Suprapubic skin (tissue), 4 donors: ENCODE measurements around the gene CHST8.

Source experiments
- CTCF ChIP-seq, 2 donors: fragments of 200-600 bp in 1 of 2; fragments of 450-650 bp in 1 of 2; sonication (generic) in 1 of 2; IDR thresholded peaks; one replicate each; pipeline ENCODE4 v1.5.1; 2016 to 2019; ENCODE audit warnings: antibody characterized with exemption in 2 of 2, mild to moderate bottlenecking in 1 of 2, moderate library complexity in 1 of 2
- EP300 ChIP-seq: sonication (generic); formaldehyde crosslinking; IDR thresholded peaks from one replicate; pipeline ENCODE4 v1.6.1; 2017; ENCODE audit warnings: antibody characterized with exemption
- POLR2A ChIP-seq, 2 donors: fragments of 450-650 bp; IDR thresholded peaks; one replicate each; pipeline ENCODE4 v1.6.1; 2017; ENCODE audit warnings: antibody characterized with exemption in 2 of 2, mild to moderate bottlenecking in 2 of 2, moderate library complexity in 2 of 2
- POLR2AphosphoS5 ChIP-seq, 3 donors: sonication (generic); formaldehyde crosslinking; IDR thresholded peaks; one replicate each; pipeline ENCODE4 v1.6.1; 2017; ENCODE audit warnings: antibody characterized with exemption in 3 of 3

GRCh38 chr19:33628921-33629825 lies 7.4 kb downstream of the CHST8 start:
- no peak for TF ChIP-seq CTCF (IDR thresholded peaks at IDR 0.05)
- no peak for TF ChIP-seq POLR2AphosphoS5 (IDR thresholded peaks at IDR 0.05)
- no peak for TF ChIP-seq POLR2A (IDR thresholded peaks at IDR 0.05)
- TF ChIP-seq EP300 = no peak
